DMS79 treated with DMSO at 0.1 percent for 48 hours (cell line): ENCODE results near the gene GOLGA8H.
"Not testable (repeated sequence)": the region's sequence is repeated elsewhere in the genome, so short reads cannot be mapped to it uniquely, and the experiment has no call there.

Source experiments
- DNase-seq: peaks from one replicate; lab custom pipeline; 2025; lab: John Stamatoyannopoulos, UW

GOLGA8H gene, protein sequence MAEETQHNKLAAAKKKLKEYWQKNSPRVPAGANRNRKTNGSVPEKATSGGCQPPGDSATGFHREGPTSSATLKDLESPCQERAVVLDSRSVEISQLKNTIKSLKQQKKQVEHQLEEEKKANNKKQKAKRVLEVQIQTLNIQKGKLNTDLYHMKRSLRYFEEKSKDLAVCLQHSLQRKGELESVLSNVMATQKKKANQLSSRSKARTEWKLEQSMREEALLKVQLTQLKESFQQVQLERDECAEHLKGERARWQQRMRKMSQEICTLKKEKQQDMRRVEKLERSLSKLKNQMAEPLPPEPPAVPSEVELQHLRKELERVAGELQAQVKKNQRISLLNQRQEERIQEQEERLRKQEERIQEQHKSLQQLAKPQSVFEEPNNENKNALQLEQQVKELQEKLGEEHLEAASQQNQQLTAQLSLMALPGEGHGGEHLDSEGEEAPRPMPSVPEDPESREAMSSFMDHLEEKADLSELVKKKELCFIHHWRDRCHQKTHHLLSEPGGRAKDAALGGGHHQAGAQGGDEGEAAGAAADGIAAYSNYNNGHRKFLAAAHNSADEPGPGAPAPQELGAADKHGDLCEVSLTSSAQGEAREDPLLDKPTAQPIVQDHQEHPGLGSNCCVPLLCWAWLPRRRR

DNA sequence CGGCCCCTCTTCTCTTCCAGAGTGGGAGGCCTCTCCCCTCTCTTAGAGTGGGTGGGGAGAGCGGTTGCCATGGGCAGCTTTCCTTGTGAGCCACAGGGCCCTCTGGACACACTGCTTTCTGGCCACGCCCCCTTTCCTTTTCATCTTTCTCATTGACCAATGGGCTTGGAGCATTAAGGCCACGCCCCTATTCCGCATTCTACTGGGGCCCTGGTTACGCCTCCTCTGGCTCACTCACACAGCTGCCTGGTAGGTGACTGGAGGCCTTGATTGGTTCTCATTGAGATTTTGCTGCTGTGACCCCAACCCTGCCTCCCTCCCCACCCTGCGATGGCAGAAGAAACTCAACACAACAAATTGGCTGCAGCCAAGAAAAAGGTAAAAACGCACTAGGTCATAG lies at the start of gene GOLGA8H:
GOLGA8H (plus strand) TSS at position 233 of the 400 bp plus-strand sequence; CDS start at position 331, 98 bp downstream.
- DNase-seq, result not testable (repeated sequence)

DNA sequence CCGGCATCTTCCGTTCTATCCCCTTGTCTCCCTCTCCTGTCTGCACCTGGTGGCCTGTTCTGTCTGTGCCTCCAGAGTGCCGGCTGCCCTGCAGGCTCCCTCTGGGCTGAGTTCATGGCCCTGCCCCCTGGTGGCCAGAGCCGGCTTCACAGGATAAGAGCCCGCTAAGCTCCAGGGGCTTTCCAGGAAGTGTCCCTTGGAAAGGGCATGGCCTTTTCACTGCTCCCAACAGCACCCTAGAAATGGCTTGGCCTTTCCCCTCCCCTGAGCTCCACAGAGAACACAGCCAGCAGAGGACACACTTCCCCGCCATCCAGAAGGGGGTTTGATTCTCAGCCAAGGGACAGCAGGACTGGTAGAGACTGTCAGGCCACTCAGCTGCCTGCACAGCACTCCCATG lies 36.9 kb upstream of the GOLGA8H start:
- DNase-seq, result not testable (repeated sequence)

DNA sequence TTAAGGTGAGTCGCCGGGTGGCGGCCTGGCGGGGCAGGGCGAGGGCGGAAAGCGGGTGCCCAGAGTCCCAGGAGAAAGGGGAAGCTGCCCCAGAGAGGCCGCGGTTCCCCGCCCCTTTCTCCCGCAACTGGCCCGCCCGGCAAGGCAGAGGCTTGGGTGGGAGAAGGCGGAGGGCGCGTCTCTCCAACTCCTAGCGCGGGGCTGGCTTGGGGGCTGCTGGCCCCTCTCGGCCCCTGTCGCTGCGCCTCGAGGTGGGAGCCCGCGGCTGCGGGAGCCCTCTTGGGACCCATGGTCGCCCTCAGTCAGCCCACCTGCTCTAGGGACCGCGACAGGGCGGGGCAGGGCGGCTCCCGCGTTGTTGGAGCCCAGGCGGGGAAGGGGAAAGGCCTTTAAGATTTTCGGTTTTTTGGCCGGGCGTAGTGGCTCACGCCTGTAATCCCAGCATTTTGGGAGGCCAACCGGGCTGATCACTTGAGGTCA lies 30.8 kb upstream of the GOLGA8H start:
- DNase-seq, result not testable (repeated sequence)

DNA sequence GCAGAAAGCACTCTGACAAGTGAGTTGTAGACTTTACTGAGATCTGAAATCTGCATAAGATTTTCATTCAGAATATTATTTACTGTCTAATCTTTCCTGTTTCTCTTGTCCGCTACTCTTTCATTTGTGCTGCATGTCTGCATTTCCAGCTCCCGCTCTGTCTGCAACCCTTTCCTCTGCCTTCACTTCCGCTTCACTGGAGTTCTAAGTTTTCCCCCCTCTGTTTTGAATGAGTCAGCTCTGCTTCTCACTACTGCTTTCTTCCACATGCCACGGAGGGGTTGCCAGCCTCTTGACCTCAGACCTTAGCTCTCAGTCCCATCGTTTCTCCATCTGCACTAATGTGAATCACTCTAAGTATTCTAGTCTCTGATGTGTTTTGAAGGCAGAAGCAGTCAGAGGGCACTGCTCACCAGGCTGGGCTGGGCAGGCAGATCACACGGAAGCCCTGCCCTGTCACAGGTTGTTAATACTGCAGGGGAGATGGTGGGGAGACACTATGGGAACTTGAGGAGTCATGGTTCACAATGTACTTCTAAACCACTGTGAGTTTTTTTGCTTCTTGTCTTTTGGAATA lies 24.3 kb upstream of the GOLGA8H start:
- DNase-seq, result not testable (repeated sequence)

DNA sequence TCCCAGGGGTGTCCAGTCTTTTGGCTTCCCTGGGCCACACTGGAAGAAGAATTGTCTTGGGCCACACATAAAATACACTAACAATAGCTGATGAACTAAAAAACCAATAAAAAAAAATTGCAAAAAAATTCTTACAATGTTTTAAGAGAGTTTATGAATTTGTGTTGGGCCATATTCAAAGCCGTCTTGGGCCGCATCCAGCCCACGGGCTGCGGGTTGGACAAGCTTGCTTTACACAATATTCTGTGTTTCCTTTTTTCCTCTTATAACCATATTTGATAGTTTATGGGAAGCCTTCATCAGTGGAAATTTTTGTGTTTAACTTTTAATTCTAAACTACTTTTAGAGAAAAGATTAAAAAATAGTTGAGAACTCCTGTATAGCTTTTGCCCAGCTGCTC lies 23.1 kb upstream of the GOLGA8H start:
- DNase-seq, result not testable (repeated sequence)

DNA sequence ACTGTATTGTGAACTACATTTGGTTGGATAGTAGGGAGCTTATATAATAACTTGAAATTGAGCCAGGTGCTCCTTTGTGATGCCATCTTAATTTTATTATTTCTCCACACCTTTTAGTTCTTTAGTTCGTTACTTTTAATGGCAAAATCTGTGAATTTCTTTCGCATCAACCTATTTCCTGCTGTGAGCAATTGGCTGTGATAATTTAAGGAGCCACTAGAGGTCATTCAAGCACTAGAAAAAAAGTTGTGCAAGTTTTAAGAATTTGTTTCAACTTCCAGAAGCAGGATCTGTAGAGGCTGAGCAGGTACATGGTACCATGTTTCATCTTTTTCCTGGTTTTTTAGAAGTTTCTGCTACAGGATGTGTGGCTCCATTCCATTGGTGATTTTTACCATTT lies 4.9 kb upstream of the GOLGA8H start:
- DNase-seq, result not testable (repeated sequence)

DNA sequence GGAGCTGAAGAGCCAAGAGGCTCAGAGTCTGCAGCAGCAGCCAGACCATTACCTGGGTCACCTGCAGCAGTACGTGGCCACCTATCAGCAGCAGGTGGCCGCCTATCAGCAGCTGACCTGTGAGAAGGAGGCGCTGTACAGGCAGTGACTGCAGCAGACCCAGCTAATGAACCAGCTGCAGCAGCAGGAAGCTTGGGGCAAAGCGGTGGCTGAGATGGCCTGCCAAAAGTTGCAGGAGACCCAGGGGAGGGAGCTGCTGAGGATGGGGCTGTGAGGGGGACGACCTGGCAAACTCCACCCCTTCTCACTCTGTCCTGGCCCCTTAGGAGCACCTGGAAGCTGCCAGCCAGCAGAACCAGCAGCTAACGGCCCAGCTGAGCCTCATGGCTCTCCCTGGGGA lies 8.4 kb downstream of the GOLGA8H start:
- DNase-seq, result not testable (repeated sequence)

DNA sequence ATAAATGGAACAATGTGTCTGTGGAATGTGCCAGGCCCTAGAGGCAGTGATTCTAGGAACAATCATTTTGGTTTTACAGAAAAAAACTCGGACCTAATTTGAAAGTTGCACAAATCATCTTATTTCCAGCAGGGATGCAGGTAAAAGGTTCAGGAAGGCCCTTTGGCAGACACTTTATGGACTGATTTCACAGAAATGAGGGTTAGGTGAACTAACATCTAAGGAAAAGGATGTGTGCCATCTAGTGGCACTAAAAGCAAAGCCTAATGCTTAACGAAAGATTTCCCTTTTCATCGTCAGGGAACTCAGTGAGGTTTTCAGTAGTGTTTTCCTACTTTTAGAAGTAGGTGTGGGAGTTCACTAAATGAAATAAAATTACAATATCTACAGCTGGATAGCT lies 17.5 kb downstream of the GOLGA8H start:
- DNase-seq, result not testable (repeated sequence)

DNA sequence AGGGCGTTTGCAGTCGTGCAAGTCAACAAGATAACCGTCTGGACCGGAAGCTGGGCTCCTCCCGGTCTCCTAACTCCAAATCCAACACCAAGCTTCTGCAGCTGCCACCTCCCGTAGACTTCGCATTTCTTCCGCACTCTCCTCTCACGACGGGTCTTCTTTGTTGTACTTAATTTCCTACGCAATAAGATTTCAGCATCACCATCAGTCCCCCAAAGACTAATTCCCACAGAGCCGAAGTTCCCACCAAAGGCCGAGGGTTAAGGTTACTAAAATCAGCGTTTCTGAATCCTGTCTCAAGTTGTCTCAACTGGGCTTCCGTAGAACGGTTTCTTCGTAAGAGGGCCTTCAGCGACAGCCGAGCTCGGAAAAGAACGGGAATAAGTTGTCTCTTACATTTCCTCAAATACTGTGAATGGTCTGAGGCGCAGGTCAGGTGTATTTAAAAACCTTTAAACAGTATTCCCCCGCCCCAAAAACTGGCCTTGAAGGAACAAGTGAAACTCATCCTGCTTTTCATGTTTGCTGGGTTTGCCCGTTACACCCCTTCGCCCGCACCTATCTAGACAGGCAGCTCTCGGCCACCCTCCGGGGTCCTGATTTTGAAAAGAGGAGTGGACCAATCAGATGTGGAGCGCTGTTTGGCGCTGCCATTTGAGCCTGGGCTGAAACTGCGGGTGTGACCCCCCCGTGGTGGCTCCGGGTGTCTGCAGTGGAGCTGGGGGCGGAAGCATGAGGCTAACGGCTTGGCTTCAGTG lies 21.8 kb downstream of the GOLGA8H start, which contains the start of gene ARHGAP11B:
ARHGAP11B (plus strand) TSS at position 693 of the 758 bp plus-strand sequence.
- not testable (repeated sequence) for DNase-seq

DNA sequence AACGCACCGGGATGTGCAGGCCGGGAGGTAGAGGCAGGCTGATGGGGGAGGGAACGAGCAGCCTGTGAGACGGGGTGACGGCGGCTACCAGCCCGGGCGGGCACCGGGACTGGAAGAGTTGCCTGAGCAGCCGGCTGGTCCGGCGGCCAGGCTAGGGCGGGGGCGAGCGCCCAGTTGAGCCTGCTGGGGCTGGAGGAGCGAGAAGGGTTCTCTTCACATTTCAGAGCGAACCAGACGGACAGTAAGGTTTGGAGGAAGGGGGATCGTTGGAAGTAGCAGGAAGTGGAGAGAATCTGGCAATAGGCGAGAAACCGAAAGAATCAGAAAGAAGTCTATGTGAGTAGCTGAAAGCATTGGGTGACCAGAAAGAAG lies 22.4 kb downstream of the GOLGA8H start:
- DNase-seq, result not testable (repeated sequence)

DNA sequence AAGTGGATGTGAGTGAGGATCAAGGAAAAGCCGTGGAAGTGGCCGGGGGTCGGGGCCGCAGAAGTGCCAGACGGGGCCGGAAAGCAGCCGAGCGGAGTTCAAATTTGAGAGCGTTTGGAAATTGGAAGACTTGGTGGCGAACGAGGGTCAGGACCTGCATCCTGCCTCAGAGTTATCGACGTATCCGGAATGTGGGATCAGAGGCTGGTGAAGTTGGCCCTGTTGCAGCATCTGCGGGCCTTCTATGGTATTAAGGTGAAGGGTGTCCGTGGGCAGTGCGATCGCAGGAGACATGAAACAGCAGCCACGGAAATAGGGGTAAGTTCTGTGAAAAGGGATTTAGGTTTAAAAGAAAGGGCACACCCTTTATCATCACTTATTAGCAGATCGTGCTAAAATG lies 22.8 kb downstream of the GOLGA8H start:
- DNase-seq, result not testable (repeated sequence)

DNA sequence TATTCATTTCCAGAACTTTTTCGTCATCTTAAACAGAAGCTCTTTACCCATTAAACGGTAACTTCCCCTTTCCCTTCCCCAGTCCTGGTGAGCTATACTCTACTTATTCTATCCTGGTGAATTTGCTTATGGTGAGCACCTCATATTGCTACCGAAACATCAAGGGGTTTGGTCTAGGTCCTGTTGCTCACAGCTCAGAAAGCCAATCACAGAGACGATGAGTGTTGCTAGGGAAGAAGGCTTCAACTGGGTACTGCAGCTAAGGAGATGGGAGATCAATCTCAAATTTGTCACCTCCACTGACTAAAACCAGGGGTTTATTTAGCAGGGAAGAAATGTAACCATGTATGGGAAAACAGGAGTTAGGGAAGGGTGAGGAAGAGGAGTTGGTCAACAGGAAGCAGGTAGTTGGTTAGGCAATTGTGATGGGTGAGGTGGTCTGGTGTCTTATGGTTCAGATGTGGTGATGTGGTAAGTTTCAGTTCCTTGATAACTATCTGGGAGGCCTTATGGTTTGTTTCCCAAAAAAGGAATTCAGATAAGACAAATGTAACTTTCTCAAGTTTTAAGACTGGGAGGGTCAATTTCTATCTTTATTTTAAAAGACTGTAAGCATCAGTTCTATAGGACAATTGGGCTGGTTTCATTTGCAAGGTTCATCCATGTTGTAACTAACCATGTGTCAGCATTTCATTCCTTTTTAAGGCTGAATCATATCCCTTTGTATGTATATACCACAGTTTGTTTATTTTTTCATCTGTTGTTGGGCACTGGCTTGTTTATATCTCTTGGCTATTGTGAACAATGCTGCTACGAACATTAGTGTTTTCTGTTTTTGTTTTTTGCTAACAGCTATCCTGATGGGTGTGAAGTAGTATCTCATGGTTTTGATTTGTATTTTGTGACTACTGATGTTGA lies 46.4 kb downstream of the GOLGA8H start:
- DNase-seq, result no peak

DNA sequence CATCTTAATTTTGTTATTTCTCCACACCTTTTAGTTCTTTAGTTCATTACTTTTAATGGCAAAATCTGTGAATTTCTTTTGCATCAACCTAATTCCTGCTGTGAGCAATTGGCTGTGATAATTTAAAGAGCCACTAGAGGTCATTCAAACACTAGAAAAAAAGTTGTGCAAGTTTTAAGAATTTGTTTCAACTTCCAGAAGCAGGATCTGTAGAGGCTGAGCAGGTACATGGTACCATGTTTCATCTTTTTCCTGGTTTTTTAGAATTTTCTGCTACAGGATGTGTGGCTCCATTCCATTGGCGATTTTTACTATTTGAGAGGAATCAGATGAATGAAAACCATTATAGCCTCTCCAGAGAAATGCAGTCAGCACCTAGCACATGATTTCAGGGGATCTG lies 57.3 kb downstream of the GOLGA8H start:
- not testable (repeated sequence) for DNase-seq
